Stimulated activated memory B cell treated with anti-CD40 and anti-IgM and Interleukin-4, amounts not matched to agents 10 μg/mL and 1 μg/mL and 100 μg/mL, for 72 hours (primary cell): ENCODE results near the gene LRRC4B.

Source experiments
- ATAC-seq: fragments of 150-1000 bp; cut with Tn5 transposase; 2 replicates; pipeline ENCODE4 v1.10.0; 2021
- H3K27ac Mint-ChIP-seq: one replicate; pipeline ENCODE4 v1.8.0; 2022; ENCODE audit warnings: mild to moderate bottlenecking, mixed read lengths
- H3K27me3 Mint-ChIP-seq: one replicate; pipeline ENCODE4 v1.8.0; 2022; ENCODE audit warnings: mixed read lengths
- H3K36me3 Mint-ChIP-seq: one replicate; pipeline ENCODE4 v1.8.0; 2022; ENCODE audit warnings: mixed read lengths
- H3K4me1 Mint-ChIP-seq: one replicate; pipeline ENCODE4 v1.8.0; 2022; ENCODE audit warnings: mixed read lengths
- H3K4me3 Mint-ChIP-seq: one replicate; pipeline ENCODE4 v1.8.0; 2022; ENCODE audit warnings: mild to moderate bottlenecking, moderate library complexity, mixed read lengths
- H3K9me3 Mint-ChIP-seq: one replicate; pipeline ENCODE4 v1.8.0; 2022; ENCODE audit warnings: mixed read lengths

Gene LRRC4B

DNA sequence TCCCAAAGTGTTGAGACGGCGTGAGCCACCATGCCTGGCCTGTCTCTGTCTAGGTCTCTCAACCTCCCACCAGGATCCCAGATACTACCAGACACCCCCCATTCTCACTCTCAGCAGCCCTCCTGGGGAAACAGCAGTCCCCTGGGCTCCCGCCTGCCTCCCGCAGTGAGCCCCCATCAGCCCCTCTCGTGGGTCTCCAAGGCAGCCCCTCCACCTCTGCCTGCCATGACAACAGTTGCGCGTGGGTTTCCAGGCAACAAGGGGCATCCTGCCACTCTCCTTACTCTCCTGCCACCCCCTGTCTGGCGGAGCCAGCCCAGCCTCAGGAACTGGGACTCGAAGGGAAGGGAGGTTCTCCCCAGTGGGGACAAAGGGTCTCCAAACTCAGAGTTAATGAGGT lies 5.2 kb downstream of the LRRC4B start:
- ATAC-seq = no peak
- H3K36me3 Mint-ChIP-seq = no peaks in the 10 kb centered on the region
- H3K4me1 Mint-ChIP-seq = peaks cover 22% of the 10 kb centered on the region
- no peak overlapping the region for H3K27ac Mint-ChIP-seq
- H3K4me3 Mint-ChIP-seq = no peak overlapping the region
- H3K9me3 Mint-ChIP-seq = no peaks in the 10 kb centered on the region
- H3K27me3 Mint-ChIP-seq = peaks cover 68% of the 10 kb centered on the region

DNA sequence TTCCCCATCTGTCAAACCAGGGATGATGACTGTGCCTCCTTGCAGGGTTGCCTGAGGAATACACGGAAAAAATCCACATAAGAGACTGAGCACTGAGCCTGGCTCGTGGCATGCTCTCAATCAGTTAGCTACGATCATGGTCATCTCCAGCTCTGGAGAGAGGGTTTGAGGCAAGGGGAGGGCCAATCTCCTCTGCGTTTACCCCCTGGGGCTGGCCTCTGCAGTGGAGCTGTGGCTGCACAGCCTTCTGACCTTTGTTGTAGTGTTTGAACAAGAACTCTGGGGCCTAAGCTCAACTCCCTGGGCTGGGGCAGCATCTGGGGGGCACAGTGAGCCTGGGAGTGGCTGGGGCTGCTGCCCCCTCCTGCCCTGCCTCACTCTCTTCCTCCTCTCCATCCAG lies 5.9 kb downstream of the LRRC4B start:
- Mint-ChIP-seq H3K36me3 (no peaks in the 10 kb centered on the region), H3K9me3 (no peaks in the 10 kb centered on the region), H3K4me1 (peaks cover 22% of the 10 kb centered on the region), H3K27ac (no peak overlapping the region), H3K27me3 (peaks cover 75% of the 10 kb centered on the region), H3K4me3 (no peak overlapping the region)
- ATAC-seq = no peak

GRCh38 chr19:50559636-50560035 lies 8.6 kb downstream of the LRRC4B start:
- Mint-ChIP-seq H3K4me3 (no peak overlapping the region), H3K9me3 (no peaks in the 10 kb centered on the region), H3K27ac (no peak overlapping the region), H3K4me1 (peaks cover 20% of the 10 kb centered on the region), H3K27me3 (peaks cover 75% of the 10 kb centered on the region), H3K36me3 (no peaks in the 10 kb centered on the region)
- ATAC-seq = no peak

DNA sequence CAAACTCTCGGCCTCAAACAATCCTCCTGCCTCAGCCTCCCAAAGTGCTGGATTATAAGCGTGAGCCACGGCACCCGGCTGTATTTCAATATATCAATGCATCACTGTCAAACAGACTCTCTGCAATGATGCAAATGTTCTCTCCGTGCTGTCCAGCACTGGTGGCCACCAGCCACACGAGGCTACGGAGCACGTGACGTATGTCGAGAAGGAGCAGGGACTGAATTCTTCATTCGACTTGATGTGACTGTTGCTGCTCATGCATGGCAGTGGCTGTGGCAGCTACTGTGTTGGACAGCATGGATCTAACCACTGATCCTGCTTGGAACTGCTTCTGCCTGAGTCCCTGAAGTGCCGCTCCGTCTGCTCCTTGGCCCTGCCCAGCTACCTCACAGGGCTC lies 9.8 kb downstream of the LRRC4B start:
- H3K27me3 Mint-ChIP-seq = peaks cover 75% of the 10 kb centered on the region
- no peak for ATAC-seq

DNA sequence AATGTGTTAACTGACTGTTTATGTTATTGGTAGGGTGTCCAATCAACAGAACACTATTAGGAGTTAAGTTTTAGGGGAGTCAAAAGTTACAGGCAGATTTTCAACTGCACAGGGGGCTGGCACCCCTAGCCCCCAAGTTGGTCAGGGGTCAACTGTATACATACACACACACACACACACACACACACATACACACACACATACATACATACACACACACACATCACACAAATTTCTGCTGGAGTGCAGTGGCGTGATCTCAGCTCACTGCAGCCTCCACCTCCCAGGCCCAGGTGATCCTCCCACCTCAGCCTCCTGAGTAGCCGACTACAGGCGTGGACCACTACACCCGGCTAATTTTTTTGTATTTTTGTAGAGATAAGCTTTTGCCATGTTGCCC lies 10.2 kb downstream of the LRRC4B start:
- Mint-ChIP-seq H3K9me3 (no peaks in the 10 kb centered on the region), H3K27ac (no peak overlapping the region), H3K4me3 (no peak overlapping the region), H3K4me1 (peaks cover 20% of the 10 kb centered on the region), H3K27me3 (peaks cover 75% of the 10 kb centered on the region), H3K36me3 (peaks cover 6% of the 10 kb centered on the region)
- ATAC-seq = no peak

More for the DNA sequence above, 9.8 kb downstream of the LRRC4B start:
- Mint-ChIP-seq H3K4me3 (no peak overlapping the region), H3K9me3 (no peaks in the 10 kb centered on the region), H3K36me3 (peaks cover 2% of the 10 kb centered on the region), H3K4me1 (peaks cover 20% of the 10 kb centered on the region), H3K27ac (no peak overlapping the region)

- no peak overlapping the region for H3K27ac Mint-ChIP-seq
- H3K4me3 Mint-ChIP-seq = no peak overlapping the region
- no peaks in the 10 kb centered on the region for H3K9me3 Mint-ChIP-seq
- H3K27me3 Mint-ChIP-seq = peaks cover 75% of the 10 kb centered on the region
- H3K4me1 Mint-ChIP-seq = peaks cover 28% of the 10 kb centered on the region
- no peak for ATAC-seq
- peaks cover 6% of the 10 kb centered on the region for H3K36me3 Mint-ChIP-seq
Measured at GRCh38 chr19:50557009-50557613, 11.1 kb downstream of the LRRC4B start.

GRCh38 chr19:50556282-50557008 lies 11.8 kb downstream of the LRRC4B start:
- peak; percentile 56 for ATAC-seq
- H3K9me3 Mint-ChIP-seq = no peaks in the 10 kb centered on the region
- peak overlapping the region; percentile 91 for H3K4me3 Mint-ChIP-seq
- peaks cover 6% of the 10 kb centered on the region for H3K36me3 Mint-ChIP-seq
- H3K27me3 Mint-ChIP-seq = peaks cover 80% of the 10 kb centered on the region
- H3K27ac Mint-ChIP-seq = no peak overlapping the region
- H3K4me1 Mint-ChIP-seq = peaks cover 34% of the 10 kb centered on the region

DNA sequence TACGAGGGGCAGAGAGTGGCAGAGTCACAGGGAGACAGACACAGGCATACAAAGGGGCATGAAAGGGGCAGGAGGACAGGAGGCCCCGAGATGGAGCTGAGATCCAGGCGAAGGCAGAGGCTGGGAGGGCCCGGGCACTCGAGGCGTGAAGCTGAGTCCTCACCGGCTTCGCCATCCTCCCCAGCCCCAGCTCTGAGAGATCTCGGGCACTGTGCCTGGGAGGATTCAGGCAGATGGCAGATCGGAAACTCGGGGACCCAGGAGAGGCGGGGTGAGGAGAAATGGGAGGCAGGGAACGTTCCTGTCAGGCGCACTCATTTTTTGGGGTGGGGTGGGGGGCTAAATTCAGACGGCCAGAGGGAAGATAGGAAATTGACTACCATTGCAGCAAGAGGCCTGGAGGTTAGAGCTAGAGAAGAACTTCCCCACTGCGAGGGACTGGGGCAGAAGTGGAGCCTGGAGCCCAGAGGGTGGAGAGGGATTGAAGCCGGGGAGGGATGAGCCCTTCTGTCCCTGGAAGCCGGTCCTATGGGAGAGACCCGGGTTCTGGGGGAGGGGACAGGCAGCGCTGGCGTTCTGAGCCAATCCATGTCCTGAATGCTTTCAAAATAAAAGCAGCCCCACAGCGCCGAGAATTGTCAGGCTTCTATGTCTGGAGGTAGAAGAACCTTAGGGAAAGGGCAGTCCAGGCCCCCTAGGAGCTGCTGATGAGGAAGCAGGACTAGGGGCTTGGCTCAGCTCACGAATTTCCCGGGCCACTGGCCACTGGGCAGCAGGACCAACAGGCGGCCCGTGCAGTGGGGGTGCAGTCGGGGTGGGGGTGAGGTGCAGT lies 12.6 kb downstream of the LRRC4B start:
- peaks cover 87% of the 10 kb centered on the region for H3K27me3 Mint-ChIP-seq
- peak overlapping the region; percentile 91 for H3K4me3 Mint-ChIP-seq
- no peaks in the 10 kb centered on the region for H3K9me3 Mint-ChIP-seq
- H3K4me1 Mint-ChIP-seq = peaks cover 37% of the 10 kb centered on the region
- H3K27ac Mint-ChIP-seq = no peak overlapping the region
- peaks cover 6% of the 10 kb centered on the region for H3K36me3 Mint-ChIP-seq
- ATAC-seq = no peak

DNA sequence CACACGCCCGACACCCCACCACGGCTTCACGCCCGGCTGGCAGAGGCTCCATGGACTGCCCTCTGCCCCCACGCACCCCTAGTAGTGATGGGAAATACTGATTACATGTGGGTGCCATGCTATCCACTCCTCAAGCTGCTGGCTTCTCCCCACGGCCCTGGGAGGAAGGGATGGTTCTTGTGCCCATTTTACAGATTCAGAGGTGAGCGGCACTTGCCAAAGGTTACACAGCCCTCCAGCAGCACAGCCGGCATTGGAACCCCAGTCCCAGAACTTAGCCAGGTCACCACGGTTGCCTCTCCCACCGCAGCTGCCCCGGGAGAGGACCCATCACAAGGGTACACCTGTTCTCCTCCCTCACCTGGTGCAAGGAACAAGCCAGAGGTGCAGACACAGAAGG lies 13.2 kb downstream of the LRRC4B start:
- Mint-ChIP-seq H3K9me3 (no peaks in the 10 kb centered on the region), H3K27ac (no peak overlapping the region), H3K36me3 (peaks cover 6% of the 10 kb centered on the region), H3K27me3 (peaks cover 93% of the 10 kb centered on the region), H3K4me3 (peak overlapping the region; percentile 46), H3K4me1 (peaks cover 37% of the 10 kb centered on the region)
- ATAC-seq = no peak

GRCh38 chr19:50554212-50554611 lies 14.0 kb downstream of the LRRC4B start:
- Mint-ChIP-seq H3K36me3 (peaks cover 6% of the 10 kb centered on the region), H3K4me1 (peaks cover 37% of the 10 kb centered on the region), H3K9me3 (no peaks in the 10 kb centered on the region), H3K27ac (no peak overlapping the region), H3K4me3 (no peak overlapping the region), H3K27me3 (peaks cover 99% of the 10 kb centered on the region)
- ATAC-seq = no peak

GRCh38 chr19:50553134-50553703 lies 15.0 kb downstream of the LRRC4B start:
- ATAC-seq = no peak
- Mint-ChIP-seq H3K4me3 (no peak overlapping the region), H3K27me3 (peaks cover 92% of the 10 kb centered on the region), H3K27ac (no peak overlapping the region), H3K9me3 (no peaks in the 10 kb centered on the region), H3K4me1 (peaks cover 37% of the 10 kb centered on the region), H3K36me3 (peaks cover 6% of the 10 kb centered on the region)

GRCh38 chr19:50552540-50552939 lies 15.7 kb downstream of the LRRC4B start:
- Mint-ChIP-seq H3K36me3 (peaks cover 6% of the 10 kb centered on the region), H3K27ac (no peak overlapping the region), H3K4me3 (no peak overlapping the region), H3K4me1 (peaks cover 37% of the 10 kb centered on the region), H3K9me3 (no peaks in the 10 kb centered on the region), H3K27me3 (peaks cover 86% of the 10 kb centered on the region)
- ATAC-seq = no peak

DNA sequence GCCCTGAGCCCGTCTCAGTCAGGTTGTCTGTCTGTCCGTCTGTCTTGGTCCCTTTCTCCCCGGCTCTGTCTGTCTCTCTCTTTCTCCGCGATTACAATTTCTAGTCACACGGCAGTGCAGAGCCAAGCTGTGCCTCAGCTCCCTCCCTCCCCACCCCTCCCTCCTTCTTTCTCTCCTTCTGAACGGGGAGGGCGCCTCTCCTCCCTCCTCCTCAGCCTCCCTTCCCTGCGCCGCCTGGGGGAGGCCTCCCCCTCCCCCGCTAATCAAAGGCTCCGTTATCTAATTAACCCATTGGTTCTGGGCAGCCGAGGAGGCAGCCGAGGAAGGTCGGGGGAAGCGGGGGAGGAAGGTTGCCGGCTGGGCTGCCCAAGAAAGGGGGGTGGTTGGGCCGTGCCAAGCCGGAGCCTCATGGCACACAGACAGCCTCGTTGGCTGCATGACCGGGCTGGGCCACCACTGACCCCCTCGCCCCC lies 16.5 kb downstream of the LRRC4B start:
- H3K4me3 Mint-ChIP-seq = no peak overlapping the region
- no peak overlapping the region for H3K27ac Mint-ChIP-seq
- no peaks in the 10 kb centered on the region for H3K9me3 Mint-ChIP-seq
- H3K4me1 Mint-ChIP-seq = peaks cover 32% of the 10 kb centered on the region
- peaks cover 6% of the 10 kb centered on the region for H3K36me3 Mint-ChIP-seq
- H3K27me3 Mint-ChIP-seq = peaks cover 85% of the 10 kb centered on the region
- ATAC-seq = no peak

- no peak for ATAC-seq
- peaks cover 26% of the 10 kb centered on the region for H3K4me1 Mint-ChIP-seq
- no peaks in the 10 kb centered on the region for H3K9me3 Mint-ChIP-seq
- H3K27me3 Mint-ChIP-seq = peaks cover 83% of the 10 kb centered on the region
- H3K4me3 Mint-ChIP-seq = no peak overlapping the region
- peaks cover 6% of the 10 kb centered on the region for H3K36me3 Mint-ChIP-seq
- H3K27ac Mint-ChIP-seq = no peak overlapping the region
Measured at GRCh38 chr19:50551034-50551714, 17.1 kb downstream of the LRRC4B start.

GRCh38 chr19:50550594-50550966 lies 17.7 kb downstream of the LRRC4B start:
- H3K4me3 Mint-ChIP-seq = no peak overlapping the region
- H3K27me3 Mint-ChIP-seq = peaks cover 77% of the 10 kb centered on the region
- ATAC-seq = no peak
- H3K9me3 Mint-ChIP-seq = no peaks in the 10 kb centered on the region
- peaks cover 6% of the 10 kb centered on the region for H3K36me3 Mint-ChIP-seq
- no peak overlapping the region for H3K27ac Mint-ChIP-seq
- peaks cover 23% of the 10 kb centered on the region for H3K4me1 Mint-ChIP-seq
